Measurements from ENCODE around the gene TBC1D16.

TBC1D16 gene

GRCh38 chr17:79979221-79979741 lies 56.4 kb downstream of the TBC1D16 start:
- no peak for TF ChIP-seq CTCF (IDR thresholded peaks at IDR 0.05; ENCODE audit: low read depth, low read length)
- DNase-seq (ENCODE audit: low read depth in 2 of 2), result no peak
- H3K4me3 ChIP-seq (replicated peaks in 1 of 2; ENCODE audit: low read depth in 2 of 2, low read length in 2 of 2), result no peak overlapping the region

- TF ChIP-seq CTCF (IDR thresholded peaks at IDR 0.05; ENCODE audit: low read depth, low read length), result no peak
- DNase-seq (ENCODE audit: low read depth in 2 of 2), result no peak
- H3K4me3 ChIP-seq (replicated peaks in 1 of 2; ENCODE audit: low read depth in 2 of 2, low read length in 2 of 2), result no peak overlapping the region
Measured at GRCh38 chr17:79978548-79978855, 57.2 kb downstream of the TBC1D16 start.

GRCh38 chr17:79977708-79978547 lies 57.7 kb downstream of the TBC1D16 start:
- no peak overlapping the region for H3K4me3 ChIP-seq (replicated peaks in 1 of 2; ENCODE audit: low read depth in 2 of 2, low read length in 2 of 2)
- no peak for DNase-seq (ENCODE audit: low read depth in 2 of 2)
- no peak for TF ChIP-seq CTCF (IDR thresholded peaks at IDR 0.05; ENCODE audit: low read depth, low read length)

GRCh38 chr17:79977161-79977631 lies 58.5 kb downstream of the TBC1D16 start:
- DNase-seq (ENCODE audit: low read depth in 2 of 2), result no peak

GRCh38 chr17:79976451-79976850 lies 59.2 kb downstream of the TBC1D16 start:
- no peak overlapping the region for H3K4me3 ChIP-seq (replicated peaks in 1 of 2; ENCODE audit: low read depth in 2 of 2, low read length in 2 of 2)
- TF ChIP-seq CTCF (IDR thresholded peaks at IDR 0.05; ENCODE audit: low read depth, low read length), result no peak
- DNase-seq (ENCODE audit: low read depth in 2 of 2), result no peak

More at GRCh38 chr17:79977161-79977631, 58.5 kb downstream of the TBC1D16 start:
- H3K4me3 ChIP-seq (replicated peaks in 1 of 2; ENCODE audit: low read depth in 2 of 2, low read length in 2 of 2), result no peak overlapping the region
- TF ChIP-seq CTCF (IDR thresholded peaks at IDR 0.05; ENCODE audit: low read depth, low read length), result no peak

- no peak for DNase-seq (ENCODE audit: low read depth in 2 of 2)
Measured at GRCh38 chr17:79975498-79976134, 60.1 kb downstream of the TBC1D16 start.

More at GRCh38 chr17:79975498-79976134, 60.1 kb downstream of the TBC1D16 start:
- no peak overlapping the region for H3K4me3 ChIP-seq (replicated peaks in 1 of 2; ENCODE audit: low read depth in 2 of 2, low read length in 2 of 2)
- TF ChIP-seq CTCF (IDR thresholded peaks at IDR 0.05; ENCODE audit: low read depth, low read length), result no peak
